HG03066 (cell line): ENCODE results near the gene OPCML.

Experiments
- ATAC-seq: cut with Tn5 transposase; IDR thresholded peaks from one replicate; pipeline ENCODE4 v1.9.1; 2021; ENCODE audit warnings: low read depth; ENCODE audit not compliant: unreplicated experiment

OPCML gene

GRCh38 chr11:133504906-133505305 is 27.4 kb downstream of the OPCML start:
- ATAC-seq = no peak

GRCh38 chr11:133503776-133504175 is 28.5 kb downstream of the OPCML start:
- ATAC-seq = no peak

GRCh38 chr11:133503236-133503635 is 29.1 kb downstream of the OPCML start:
- ATAC-seq = no peak

GRCh38 chr11:133501643-133502539 is 30.4 kb downstream of the OPCML start:
- no peak for ATAC-seq

GRCh38 chr11:133500936-133501335 is 31.4 kb downstream of the OPCML start:
- no peak for ATAC-seq

GRCh38 chr11:133500435-133500834 is 31.9 kb downstream of the OPCML start:
- no peak for ATAC-seq

GRCh38 chr11:133498969-133499368 is 33.3 kb downstream of the OPCML start:
- no peak for ATAC-seq

GRCh38 chr11:133497477-133498140 is 34.7 kb downstream of the OPCML start:
- no peak for ATAC-seq

- ATAC-seq = no peak
Measured at GRCh38 chr11:133492895-133493294, 39.4 kb downstream of the OPCML start.

GRCh38 chr11:133491680-133492383 is 40.5 kb downstream of the OPCML start:
- ATAC-seq = no peak

GRCh38 chr11:133480722-133481121 is 51.6 kb downstream of the OPCML start:
- ATAC-seq = no peak

GRCh38 chr11:133479209-133479608 is 53.1 kb downstream of the OPCML start:
- no peak for ATAC-seq

- no peak for ATAC-seq
Measured at GRCh38 chr11:133477251-133477625, 55.1 kb downstream of the OPCML start.

- ATAC-seq = no peak
Measured at GRCh38 chr11:133476570-133477250, 55.6 kb downstream of the OPCML start.

- ATAC-seq = no peak
Measured at GRCh38 chr11:133474461-133474860, 57.8 kb downstream of the OPCML start.

GRCh38 chr11:133467686-133468085 is 64.6 kb downstream of the OPCML start:
- no peak for ATAC-seq

- ATAC-seq = no peak
Measured at GRCh38 chr11:133443206-133443747, 89.0 kb downstream of the OPCML start.

- ATAC-seq = no peak
Measured at GRCh38 chr11:133441964-133442660, 90.2 kb downstream of the OPCML start.

GRCh38 chr11:133425992-133426391 is 106.3 kb downstream of the OPCML start:
- no peak for ATAC-seq

GRCh38 chr11:133425245-133425644 is 107.1 kb downstream of the OPCML start:
- no peak for ATAC-seq
